ENCODE data around the gene NUCB1.
"Not testable (repeated sequence)": the region's sequence is repeated elsewhere in the genome, so short reads cannot be mapped to it uniquely, and the experiment has no call there.

NUCB1 gene

DNA sequence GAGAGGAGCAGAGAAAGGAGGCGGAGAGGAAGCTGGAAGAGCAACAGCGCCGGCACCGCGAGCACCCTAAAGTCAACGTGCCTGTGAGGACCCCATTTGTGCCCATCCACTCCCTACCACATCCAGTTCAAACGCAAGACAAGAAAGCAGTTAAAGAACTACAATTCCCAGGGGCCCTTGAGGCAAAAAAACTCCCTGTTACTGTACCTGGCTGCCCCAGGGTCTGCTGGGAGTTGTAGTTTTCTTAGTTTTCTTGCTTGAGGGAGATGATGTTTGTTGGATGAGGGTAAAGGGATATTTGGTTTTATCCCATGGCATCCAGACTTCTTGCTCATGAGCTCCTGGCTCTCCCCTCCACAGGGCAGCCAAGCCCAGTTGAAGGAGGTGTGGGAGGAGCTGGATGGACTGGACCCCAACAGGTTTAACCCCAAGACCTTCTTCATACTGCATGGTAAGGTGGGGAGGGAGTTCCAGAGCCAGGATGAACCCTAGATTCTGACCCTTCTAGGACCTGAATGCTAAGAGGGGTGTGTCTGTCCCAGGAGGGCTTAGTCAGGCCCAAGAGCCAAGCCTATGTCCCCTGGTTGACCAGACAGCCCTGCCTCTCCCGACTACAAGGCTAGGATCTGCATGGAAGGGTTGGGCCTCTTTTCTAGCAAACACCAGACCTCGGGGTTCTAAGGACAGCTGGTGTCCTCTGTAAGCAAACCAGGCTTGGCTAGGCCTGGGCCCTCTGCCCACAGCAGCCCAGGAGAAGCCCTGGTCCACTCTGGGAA is 13.2 kb downstream of the NUCB1 start:
- DNase-seq (ENCODE audit: insufficient read length, low spot score) (no peak), FAIRE-seq (no peak)
- TF ChIP-seq, protein P1, sequence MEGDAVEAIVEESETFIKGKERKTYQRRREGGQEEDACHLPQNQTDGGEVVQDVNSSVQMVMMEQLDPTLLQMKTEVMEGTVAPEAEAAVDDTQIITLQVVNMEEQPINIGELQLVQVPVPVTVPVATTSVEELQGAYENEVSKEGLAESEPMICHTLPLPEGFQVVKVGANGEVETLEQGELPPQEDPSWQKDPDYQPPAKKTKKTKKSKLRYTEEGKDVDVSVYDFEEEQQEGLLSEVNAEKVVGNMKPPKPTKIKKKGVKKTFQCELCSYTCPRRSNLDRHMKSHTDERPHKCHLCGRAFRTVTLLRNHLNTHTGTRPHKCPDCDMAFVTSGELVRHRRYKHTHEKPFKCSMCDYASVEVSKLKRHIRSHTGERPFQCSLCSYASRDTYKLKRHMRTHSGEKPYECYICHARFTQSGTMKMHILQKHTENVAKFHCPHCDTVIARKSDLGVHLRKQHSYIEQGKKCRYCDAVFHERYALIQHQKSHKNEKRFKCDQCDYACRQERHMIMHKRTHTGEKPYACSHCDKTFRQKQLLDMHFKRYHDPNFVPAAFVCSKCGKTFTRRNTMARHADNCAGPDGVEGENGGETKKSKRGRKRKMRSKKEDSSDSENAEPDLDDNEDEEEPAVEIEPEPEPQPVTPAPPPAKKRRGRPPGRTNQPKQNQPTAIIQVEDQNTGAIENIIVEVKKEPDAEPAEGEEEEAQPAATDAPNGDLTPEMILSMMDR (IDR thresholded peaks at IDR 0.05; ENCODE audit: insufficient read depth, missing control alignments): no peak

DNA sequence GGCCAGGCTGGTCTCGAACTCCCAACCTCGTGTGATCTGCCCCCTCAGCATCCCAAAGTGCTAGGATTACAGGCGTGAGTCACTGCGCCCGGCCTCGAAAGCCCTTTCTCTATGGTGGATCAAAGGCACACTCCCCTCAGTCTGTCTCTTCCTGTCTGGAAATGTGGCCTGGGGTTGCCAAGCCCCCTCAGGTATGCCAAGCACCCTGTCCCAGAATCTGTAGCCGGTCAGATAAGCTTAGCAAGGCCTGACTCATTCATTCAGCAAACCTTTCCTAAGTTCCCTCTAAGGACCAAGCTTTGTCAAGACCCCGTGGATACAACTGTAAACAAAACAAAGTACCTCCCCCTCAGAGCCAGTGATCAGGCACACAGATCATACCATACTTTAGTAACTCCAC is 14.1 kb downstream of the NUCB1 start:
- FAIRE-seq (no peak), DNase-seq (ENCODE audit: insufficient read length, low spot score) (no peak)
- TF ChIP-seq, protein P1 (IDR thresholded peaks at IDR 0.05; ENCODE audit: insufficient read depth, missing control alignments): no peak

DNA sequence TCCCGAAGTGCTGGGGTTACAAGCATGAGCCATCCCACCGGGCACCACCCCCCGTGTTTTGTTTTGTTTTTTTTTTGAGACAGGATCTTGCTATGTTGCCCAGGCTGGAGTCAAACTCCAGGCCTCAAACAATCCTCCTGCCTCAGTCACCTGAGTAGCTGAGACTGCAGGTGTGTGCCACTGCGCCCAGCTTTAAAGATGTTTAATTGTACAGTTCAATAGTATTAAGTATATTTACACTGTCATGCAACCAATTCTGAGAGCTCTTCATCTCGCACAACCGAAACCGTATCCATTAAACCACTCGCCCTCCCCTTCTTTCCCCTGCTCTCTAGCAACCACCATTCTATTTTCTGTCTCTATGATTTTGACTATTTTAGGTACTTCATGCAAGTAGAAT is 15.6 kb downstream of the NUCB1 start:
- DNase-seq (ENCODE audit: insufficient read length, low spot score) (no peak), FAIRE-seq (no peak)
- TF ChIP-seq, protein P1 (IDR thresholded peaks at IDR 0.05; ENCODE audit: insufficient read depth, missing control alignments): no peak

DNA sequence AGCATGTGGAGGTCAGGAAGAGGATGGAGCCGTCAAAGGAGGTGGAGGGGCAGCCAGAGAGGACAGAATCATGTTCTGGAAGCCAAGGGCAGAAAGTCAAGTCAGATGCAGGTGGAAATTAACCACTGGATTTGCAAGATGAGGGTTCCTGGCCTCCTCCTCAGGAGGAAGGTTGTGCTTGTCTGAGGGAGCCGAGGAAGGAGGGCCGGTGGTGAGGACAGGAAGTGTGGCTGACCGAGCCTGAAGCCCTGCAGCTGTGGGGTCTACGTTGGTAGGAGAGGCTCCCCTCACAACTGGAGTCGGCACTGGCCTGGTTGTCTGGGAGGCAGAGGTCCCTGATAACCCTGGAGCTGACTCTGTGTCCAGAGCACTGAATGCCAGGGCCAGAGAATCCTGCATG is 18.0 kb downstream of the NUCB1 start:
- FAIRE-seq (no peak), DNase-seq (ENCODE audit: insufficient read length, low spot score) (no peak)
- TF ChIP-seq, protein P1 (IDR thresholded peaks at IDR 0.05; ENCODE audit: insufficient read depth, missing control alignments): no peak

DNA sequence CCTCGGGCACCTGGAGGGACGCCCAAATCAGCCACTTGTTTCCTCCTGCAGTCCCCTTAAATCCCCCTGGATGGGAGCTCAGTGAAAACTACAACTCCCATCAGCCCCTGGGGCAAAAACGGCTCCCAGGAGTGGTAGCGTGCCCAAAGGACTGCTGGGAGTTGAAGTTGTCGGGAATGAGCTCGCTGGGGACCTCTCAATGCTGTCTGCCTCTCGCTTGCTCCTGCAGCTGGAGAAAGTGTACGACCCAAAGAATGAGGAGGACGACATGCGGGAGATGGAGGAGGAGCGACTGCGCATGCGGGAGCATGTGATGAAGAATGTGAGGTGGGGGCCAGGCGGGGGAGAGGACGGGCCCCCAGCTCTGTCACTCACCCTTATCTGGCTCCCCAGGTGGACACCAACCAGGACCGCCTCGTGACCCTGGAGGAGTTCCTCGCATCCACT is 18.7 kb downstream of the NUCB1 start:
- no peak for DNase-seq (ENCODE audit: insufficient read length, low spot score)
- no peak for FAIRE-seq

DNA sequence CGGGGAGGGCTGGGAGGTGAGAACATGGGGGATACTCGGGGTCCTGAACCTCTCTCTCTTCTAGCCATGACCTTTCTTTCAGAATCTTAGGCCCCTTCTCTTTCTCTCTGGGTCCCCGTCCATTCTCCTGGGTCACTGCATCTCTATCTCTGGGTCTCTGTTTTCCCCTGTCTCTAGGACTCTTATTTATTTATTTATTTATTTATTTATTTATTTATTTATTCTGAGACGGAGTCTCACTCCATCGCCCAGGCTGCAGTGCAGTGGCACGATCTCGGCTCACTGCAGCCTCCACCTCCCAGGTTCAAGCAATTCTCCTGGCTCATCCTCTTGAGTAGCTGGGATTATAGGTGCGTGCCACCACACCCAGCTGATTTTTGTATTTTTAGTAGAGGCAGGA is 19.2 kb downstream of the NUCB1 start:
- not testable (repeated sequence) for DNase-seq (ENCODE audit: insufficient read length, low spot score); FAIRE-seq

More for the DNA sequence above, 18.7 kb downstream of the NUCB1 start:
- TF ChIP-seq, protein P1 (IDR thresholded peaks at IDR 0.05; ENCODE audit: insufficient read depth, missing control alignments): no peak

DNA sequence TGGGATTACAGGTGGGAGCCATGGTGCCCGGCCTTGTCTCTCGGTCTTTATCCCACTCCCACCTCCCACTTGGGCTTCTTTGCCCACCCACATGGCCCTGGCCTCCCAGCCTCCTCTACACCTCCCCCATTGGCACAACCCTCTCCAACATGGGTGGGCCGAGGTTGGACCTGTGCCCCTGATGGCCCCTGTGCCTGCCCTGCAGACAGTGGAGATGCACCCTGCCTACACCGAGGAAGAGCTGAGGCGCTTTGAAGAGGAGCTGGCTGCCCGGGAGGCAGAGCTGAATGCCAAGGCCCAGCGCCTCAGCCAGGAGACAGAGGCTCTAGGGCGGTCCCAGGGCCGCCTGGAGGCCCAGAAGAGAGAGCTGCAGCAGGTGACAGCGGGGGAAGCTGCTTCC is 20.8 kb downstream of the NUCB1 start:
- TF ChIP-seq, protein P1 (IDR thresholded peaks at IDR 0.05; ENCODE audit: insufficient read depth, missing control alignments): no peak
- DNase-seq (ENCODE audit: insufficient read length, low spot score) (no peak), FAIRE-seq (no peak)

Data from D721Med (cell line).